ENCODE results near the gene DNAJC18.

GRCh38 chr5:139462586-139463276 is 23.4 kb upstream of the DNAJC18 start, which contains the start of gene ECSCR:
- TF ChIP-seq GATA3 (IDR thresholded peaks at IDR 0.05; ENCODE audit: low read depth, low read length) (no peak), GATA2 (IDR thresholded peaks at IDR 0.05; ENCODE audit: low read depth, low read length) (no peak)
